ENCODE measurements around the gene SLC47A2.

GRCh38 chr17:19714542-19715411, 1.6 kb downstream of the SLC47A2 start:
- TF ChIP-seq, protein P1, sequence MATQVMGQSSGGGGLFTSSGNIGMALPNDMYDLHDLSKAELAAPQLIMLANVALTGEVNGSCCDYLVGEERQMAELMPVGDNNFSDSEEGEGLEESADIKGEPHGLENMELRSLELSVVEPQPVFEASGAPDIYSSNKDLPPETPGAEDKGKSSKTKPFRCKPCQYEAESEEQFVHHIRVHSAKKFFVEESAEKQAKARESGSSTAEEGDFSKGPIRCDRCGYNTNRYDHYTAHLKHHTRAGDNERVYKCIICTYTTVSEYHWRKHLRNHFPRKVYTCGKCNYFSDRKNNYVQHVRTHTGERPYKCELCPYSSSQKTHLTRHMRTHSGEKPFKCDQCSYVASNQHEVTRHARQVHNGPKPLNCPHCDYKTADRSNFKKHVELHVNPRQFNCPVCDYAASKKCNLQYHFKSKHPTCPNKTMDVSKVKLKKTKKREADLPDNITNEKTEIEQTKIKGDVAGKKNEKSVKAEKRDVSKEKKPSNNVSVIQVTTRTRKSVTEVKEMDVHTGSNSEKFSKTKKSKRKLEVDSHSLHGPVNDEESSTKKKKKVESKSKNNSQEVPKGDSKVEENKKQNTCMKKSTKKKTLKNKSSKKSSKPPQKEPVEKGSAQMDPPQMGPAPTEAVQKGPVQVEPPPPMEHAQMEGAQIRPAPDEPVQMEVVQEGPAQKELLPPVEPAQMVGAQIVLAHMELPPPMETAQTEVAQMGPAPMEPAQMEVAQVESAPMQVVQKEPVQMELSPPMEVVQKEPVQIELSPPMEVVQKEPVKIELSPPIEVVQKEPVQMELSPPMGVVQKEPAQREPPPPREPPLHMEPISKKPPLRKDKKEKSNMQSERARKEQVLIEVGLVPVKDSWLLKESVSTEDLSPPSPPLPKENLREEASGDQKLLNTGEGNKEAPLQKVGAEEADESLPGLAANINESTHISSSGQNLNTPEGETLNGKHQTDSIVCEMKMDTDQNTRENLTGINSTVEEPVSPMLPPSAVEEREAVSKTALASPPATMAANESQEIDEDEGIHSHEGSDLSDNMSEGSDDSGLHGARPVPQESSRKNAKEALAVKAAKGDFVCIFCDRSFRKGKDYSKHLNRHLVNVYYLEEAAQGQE (IDR thresholded peaks at IDR 0.05; ENCODE audit: insufficient replicate concordance, low read depth): no peak
- TF ChIP-seq CTCF (IDR thresholded peaks at IDR 0.05; ENCODE audit: insufficient read depth, low read length) (no peak), POLR2AphosphoS5 (IDR thresholded peaks at IDR 0.05; ENCODE audit: low read depth) (no peak)
